ENCODE measurements around the gene ZEB2.

DNA sequence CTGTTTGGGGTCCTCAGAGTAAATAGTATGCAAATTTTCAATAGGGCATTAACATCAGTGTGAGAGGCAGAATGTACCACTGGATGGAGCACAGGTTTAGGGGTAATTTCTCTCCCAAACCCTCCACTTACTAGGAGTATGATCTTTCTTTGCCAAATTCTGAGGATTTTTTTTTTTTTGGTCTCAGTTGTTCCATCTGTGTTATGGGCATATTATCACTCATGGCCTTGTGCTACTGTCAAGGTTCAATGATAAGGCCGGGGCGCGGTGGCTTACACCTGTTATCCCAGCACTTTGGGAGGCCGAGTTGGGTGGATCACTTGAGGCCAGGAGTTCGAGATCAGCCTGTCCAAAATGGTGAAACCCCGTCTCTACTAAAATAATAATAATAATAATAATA is 30.2 kb upstream of the ZEB2 start:
- TF ChIP-seq, protein P1, sequence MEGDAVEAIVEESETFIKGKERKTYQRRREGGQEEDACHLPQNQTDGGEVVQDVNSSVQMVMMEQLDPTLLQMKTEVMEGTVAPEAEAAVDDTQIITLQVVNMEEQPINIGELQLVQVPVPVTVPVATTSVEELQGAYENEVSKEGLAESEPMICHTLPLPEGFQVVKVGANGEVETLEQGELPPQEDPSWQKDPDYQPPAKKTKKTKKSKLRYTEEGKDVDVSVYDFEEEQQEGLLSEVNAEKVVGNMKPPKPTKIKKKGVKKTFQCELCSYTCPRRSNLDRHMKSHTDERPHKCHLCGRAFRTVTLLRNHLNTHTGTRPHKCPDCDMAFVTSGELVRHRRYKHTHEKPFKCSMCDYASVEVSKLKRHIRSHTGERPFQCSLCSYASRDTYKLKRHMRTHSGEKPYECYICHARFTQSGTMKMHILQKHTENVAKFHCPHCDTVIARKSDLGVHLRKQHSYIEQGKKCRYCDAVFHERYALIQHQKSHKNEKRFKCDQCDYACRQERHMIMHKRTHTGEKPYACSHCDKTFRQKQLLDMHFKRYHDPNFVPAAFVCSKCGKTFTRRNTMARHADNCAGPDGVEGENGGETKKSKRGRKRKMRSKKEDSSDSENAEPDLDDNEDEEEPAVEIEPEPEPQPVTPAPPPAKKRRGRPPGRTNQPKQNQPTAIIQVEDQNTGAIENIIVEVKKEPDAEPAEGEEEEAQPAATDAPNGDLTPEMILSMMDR (IDR thresholded peaks at IDR 0.05), result no peak
- TF ChIP-seq POLR2A (IDR thresholded peaks at IDR 0.05) (no peak), POLR2AphosphoS5 (IDR thresholded peaks at IDR 0.05) (no peak)
